Germinal center (tissue), 1 donor: ENCODE results near the gene SHLD1.

Experiments used
- DNase-seq: peaks from one replicate; pipeline ENCODE4 v3.0.0; 2012; ENCODE audit warnings: mixed read lengths, low spot score

SHLD1 gene

GRCh38 chr20:5848711-5849505 is 98.7 kb downstream of the SHLD1 start:
- DNase-seq: no peak

DNA sequence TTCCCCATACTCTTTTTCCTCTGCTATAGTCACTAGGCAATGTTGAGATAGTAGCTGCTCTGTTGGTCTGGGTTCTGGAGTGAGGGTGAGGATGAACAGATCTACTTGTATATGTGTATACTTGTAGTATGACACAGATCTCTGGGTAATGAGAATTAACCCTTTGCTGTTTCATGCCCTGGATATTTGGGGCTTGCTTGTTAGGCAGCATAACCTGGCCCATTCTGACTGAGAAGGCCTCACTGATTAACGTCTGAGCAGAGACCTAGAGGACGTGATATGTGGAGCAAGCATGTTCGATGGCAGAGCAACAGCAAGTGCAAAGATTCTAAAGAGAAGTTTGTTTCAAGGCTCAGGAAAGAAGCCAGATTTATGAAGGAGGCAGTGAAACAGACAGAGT is 105.7 kb downstream of the SHLD1 start:
- DNase-seq: no peak

DNA sequence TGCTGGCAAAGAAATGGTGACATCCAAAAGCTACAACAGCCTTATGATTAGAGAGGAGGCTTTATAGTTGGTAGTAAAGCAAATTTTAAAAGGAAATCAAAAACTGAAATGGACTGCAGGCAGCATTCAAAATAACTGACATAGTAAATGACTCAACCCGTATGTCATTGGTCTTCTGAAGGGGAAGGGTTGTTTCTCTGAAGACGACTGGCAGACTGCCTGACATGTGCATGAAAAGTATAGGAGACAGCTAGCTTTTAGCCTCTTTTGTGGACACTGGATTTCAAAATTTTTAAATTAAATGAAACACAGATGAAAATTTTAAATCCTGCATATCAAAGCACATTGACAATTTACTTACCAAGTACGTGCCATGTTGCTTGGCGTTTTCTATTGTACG is 109.4 kb downstream of the SHLD1 start:
- DNase-seq: no peak

GRCh38 chr20:5862703-5863039 is 112.5 kb downstream of the SHLD1 start:
- DNase-seq: no peak

- DNase-seq: no peak
Observed at GRCh38 chr20:5863040-5863833, 113.0 kb downstream of the SHLD1 start.

DNA sequence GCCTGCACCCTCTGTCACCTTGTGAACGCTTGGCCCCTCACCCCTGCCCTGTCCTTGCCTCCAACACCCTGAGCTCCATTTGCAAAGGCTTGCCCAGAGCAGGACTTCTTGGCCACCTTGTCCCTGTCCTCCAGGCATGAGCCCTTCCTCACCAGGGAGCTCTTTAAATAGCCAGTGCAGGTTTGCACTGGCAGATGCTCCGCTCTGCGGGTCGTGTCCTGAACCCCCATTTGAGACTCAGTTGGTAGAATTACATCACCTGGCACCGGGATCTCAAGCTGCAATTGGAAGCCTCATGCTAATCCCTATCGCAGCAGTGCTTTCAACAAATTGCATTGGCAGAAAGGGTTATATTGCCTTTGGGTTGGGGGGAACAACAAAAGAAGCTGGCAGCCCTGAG is 114.2 kb downstream of the SHLD1 start:
- no peak for DNase-seq

DNA sequence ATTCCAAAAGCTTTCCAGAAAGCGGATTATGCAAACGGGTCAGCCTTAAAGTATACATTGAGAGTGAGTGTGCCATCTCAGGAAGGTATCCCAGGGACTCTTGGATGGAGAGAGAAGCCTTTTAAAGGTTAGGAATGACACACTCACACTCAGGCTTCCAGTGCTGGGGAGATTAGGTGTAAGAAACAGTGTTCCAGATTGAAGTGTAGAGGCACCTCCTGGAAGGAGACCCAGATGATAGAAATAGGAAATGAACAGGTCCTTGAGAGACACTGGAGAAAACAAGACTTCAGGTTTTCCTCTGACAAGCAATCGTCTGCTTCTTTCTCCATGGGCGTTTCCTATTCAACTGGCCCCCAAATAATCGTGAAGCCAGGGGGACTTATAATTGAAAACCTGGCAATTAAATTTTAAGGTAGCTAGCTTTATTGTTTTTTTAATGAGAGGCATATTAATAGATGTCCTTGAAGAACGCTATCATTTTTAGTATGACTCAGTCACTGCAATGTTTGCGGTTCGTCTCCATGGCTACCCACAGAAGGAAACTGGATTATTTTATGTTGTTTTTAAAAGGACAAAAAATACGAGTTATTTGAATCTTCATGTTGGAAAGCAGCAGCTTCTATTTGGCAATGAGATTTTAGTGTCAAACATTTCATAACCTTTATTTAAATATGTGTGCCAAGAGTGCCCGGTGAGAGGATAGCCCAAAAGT is 114.8 kb downstream of the SHLD1 start:
- no peak for DNase-seq

DNA sequence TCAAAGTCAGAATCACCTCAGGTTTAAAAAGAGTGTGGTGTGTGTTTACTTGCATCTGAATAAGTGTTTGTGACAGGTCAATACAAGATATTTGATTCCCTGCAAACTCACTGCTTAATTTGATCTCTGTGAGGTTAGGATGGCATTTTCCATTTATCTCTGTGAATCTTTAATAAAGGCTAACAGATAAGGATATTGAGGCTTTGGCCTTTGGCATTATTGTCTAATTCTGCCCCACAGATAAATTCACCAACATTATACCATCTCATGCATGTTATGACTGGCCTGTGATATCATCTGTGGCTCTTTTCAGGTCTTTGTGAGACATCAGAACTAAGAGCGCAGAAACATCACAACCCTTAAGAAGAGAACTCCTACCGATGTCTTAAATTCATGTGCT is 115.4 kb downstream of the SHLD1 start:
- no peak for DNase-seq

DNA sequence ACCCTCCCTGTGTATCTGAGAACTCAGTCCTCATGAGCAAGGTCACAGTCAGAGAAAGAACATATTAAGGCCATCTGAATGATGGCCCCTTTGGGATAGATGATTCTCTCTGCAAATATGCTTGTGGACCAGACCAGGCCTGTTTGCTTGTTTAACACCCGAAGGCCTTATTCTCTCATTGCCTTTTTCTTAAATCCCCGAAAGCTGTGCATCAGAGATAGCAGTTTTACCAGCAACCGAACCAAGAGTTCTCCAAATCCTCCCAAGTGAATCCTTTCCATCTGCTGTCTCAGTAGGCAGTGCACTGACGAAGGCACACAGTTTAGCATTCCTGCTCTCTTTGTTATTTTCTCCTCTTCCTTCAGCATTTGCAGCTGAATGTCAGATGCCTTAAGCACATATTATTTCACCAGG is 120.4 kb downstream of the SHLD1 start:
- DNase-seq: no peak

DNA sequence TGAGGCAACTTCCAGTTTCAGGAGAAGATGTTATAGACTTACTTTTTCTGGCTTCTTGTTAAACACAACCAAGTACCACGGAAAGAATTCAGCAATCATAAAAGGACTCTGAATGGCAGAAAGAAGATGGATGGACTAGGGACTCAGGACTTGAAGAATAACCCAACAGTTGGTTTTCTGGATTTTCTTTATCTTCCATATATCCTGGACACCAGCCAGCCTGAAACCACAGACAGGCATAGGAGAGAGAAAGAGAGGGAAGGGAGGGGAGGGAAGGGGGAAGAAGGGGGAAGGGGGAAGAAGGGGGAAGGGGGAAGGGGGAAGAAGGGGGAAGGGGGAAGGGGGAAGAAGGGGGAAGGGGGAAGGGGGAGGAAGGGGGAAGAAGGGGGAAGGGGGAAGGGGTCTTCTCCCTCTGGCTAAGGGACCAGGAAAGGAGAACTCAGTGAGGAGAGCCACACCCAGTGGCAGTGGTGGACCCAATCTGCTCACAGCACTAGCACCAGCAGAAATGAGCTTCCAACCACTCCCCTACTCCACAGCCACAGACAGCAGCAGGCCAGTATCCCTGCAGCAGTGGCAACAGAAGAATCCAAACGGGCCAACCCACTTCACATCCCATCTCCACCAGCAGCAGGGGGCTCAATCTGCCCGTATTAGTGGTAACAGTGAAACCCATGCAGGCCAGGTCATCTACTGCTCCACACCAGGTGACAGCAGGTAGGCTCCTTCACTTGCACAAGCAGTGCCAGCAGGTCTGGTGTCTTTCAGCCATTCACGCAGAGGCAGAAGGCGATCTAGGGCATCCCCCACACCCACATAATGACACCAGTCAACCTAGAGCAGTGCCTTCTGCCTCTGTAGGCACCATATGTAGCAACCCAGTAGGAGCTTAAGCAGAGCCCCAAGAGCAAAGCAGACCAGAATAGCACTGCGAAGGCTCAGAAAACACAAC is 121.5 kb downstream of the SHLD1 start:
- no peak for DNase-seq

GRCh38 chr20:5877128-5877527 is 126.9 kb downstream of the SHLD1 start:
- no peak for DNase-seq

- no peak for DNase-seq
Observed at GRCh38 chr20:5880326-5880725, 130.1 kb downstream of the SHLD1 start.

GRCh38 chr20:5881703-5882102 is 131.5 kb downstream of the SHLD1 start:
- DNase-seq: no peak

- no peak for DNase-seq
Observed at GRCh38 chr20:5882166-5882565, 132.0 kb downstream of the SHLD1 start.

DNA sequence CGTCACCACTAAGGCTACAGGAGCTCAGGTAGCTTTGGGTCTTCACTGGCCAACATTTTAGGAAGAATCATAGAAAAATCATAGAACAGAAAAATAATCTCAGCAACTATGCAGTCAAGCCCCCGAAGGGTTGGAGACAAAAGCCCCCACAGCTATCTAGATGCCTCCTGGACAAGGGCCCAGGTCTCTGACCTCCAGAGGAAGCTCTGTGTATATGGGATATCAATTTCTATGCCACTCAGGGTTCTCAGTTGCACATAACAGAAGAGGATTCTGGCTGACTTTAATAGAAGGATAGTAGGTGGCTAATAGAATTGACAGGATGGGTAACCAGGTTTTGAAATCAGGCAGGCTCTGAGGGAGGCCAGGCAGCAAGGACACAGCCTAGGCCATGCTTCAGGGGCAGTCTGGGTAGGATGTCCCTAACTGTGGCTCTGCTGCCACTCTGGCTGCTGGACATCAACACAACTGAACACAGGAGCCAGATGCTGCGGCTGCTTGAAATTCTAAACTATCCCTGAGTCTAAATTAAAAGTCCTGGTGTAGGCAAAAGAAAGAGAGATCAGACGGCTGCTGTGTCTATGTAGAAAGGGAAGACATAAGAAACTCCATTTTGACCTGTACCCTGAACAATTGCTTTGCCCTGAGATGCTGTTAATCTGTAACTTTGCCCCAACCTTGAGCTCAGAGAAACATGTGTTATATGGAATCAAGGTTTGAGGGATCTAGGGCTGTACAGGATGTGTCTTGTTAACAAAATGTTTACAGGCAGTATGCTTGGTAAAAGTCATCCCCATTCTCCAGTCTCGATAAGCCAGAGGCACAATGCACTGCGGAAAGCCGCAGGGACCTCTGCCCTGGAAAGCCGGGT is 134.5 kb downstream of the SHLD1 start:
- DNase-seq: no peak

DNA sequence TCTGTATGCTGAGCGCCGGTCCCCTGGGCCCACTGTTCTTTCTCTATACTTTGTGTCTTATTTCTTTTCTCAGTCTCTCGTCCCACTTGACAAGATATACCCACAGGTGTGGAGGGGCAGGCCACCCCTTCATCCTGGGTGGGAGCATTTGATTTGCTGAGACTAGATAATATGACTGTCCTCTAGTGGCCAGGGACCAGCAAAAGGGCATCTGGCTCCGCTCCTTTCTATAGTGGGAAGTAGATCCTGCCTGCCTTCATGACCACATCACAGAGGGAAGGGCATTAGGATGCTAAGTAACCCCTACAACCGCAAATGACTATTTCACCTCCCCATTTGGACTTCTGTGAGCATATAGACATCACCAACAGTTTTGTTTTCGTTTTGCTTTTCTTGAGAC is 135.7 kb downstream of the SHLD1 start:
- DNase-seq: no peak

GRCh38 chr20:5886788-5887187 is 136.6 kb downstream of the SHLD1 start:
- DNase-seq: no peak

DNA sequence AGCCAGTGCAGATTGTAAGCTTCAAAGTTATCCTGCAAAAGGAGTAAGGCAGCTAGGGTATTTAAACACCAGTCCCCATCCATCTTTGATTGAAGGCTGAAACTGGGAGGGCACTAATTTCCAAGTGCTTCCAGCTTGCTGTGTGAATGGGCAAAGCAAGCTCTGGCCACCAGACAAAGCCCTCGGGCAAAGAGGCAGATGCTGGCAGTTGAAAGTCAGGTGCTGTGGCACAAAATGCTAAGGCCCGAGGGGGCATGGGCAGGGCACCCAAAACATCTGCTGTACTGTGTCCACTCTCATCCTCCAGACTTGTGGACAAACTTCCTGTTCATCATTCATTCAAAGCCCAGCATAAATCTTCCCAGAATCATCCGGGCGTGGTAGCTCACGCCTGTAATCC is 137.2 kb downstream of the SHLD1 start:
- no peak for DNase-seq

GRCh38 chr20:5888041-5888440 is 137.8 kb downstream of the SHLD1 start:
- DNase-seq: no peak

GRCh38 chr20:5890773-5891441 is 140.7 kb downstream of the SHLD1 start:
- DNase-seq: no peak
